HFFc6 (cell line): ENCODE measurements around the gene KIAA2012. TPM values are rescaled to one million over a fixed set of nuclear protein-coding genes. Genes with fewer than 3 reads are reported as not detected.
A peak's percentile ranks its signal among the peaks of the same experiment; 100 is the strongest.

Experiments used
- DNase-seq: peaks from one replicate; pipeline ENCODE4 v3.0.0-alpha.2; 2018
- H3K27ac Mint-ChIP-seq: 2 replicates; pipeline ENCODE4 v1.8.0; 2020; ENCODE audit warnings: mild to moderate bottlenecking, mixed read lengths
- H3K27me3 Mint-ChIP-seq: 2 replicates; pipeline ENCODE4 v1.8.0; 2021; ENCODE audit warnings: mild to moderate bottlenecking, moderate library complexity, mixed read lengths; ENCODE audit not compliant: insufficient read depth
- H3K36me3 Mint-ChIP-seq: 2 replicates; pipeline ENCODE4 v1.8.0; 2021; ENCODE audit warnings: low read depth, mixed read lengths
- H3K4me1 Mint-ChIP-seq: 2 replicates; pipeline ENCODE4 v1.8.0; 2020; ENCODE audit warnings: low read depth, mixed read lengths
- H3K4me3 Mint-ChIP-seq: 2 replicates; pipeline ENCODE4 v1.8.0; 2020; ENCODE audit warnings: mild to moderate bottlenecking, moderate library complexity, mixed read lengths
- H3K9me3 Mint-ChIP-seq: 2 replicates; pipeline ENCODE4 v1.8.0; 2020; ENCODE audit warnings: mild to moderate bottlenecking, mixed read lengths
- total RNA-seq, 6 experiments: library from RNA; stranded (reverse); fragmentation: NEBNext Ultra II Directional; extraction: Animal tissue kit (Norgen Biotek cat#: 25700); gene quantifications; 2 replicates in 1 of 6; 3 replicates in 5 of 6; pipeline ENCODE4 v1.2.3, GENCODE V29; 2021
- TF ChIP-seq, protein P1 (sequence below): fragments of 200-600 bp; sonication (generic); IDR thresholded peaks from 2 replicates; pipeline ENCODE4 v1.5.0; 2021; ENCODE audit warnings: antibody characterized with exemption, mild to moderate bottlenecking

Gene KIAA2012
- total RNA-seq, 6 experiments from 2014 or later, result 0.09 to 0.40 (median 0.26) TPM

- Mint-ChIP-seq H3K36me3 (no peaks in the 10 kb centered on the region), H3K4me3 (peak overlapping the region; percentile 64), H3K9me3 (no peaks in the 10 kb centered on the region), H3K27ac (peak overlapping the region; percentile 87), H3K4me1 (peaks cover 87% of the 10 kb centered on the region), H3K27me3 (no peaks in the 10 kb centered on the region; the same call in 1 of the 2 replicates)
- DNase-seq, result peak; percentile 94
- TF ChIP-seq, protein P1, sequence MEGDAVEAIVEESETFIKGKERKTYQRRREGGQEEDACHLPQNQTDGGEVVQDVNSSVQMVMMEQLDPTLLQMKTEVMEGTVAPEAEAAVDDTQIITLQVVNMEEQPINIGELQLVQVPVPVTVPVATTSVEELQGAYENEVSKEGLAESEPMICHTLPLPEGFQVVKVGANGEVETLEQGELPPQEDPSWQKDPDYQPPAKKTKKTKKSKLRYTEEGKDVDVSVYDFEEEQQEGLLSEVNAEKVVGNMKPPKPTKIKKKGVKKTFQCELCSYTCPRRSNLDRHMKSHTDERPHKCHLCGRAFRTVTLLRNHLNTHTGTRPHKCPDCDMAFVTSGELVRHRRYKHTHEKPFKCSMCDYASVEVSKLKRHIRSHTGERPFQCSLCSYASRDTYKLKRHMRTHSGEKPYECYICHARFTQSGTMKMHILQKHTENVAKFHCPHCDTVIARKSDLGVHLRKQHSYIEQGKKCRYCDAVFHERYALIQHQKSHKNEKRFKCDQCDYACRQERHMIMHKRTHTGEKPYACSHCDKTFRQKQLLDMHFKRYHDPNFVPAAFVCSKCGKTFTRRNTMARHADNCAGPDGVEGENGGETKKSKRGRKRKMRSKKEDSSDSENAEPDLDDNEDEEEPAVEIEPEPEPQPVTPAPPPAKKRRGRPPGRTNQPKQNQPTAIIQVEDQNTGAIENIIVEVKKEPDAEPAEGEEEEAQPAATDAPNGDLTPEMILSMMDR, result no peak
These were observed 40.6 kb downstream of the KIAA2012 start for GRCh38 chr2:202113571-202114142.

- Mint-ChIP-seq H3K36me3 (no peaks in the 10 kb centered on the region), H3K4me1 (peaks cover 81% of the 10 kb centered on the region), H3K4me3 (peak overlapping the region; percentile 64; the same call in 1 of the 2 replicates), H3K9me3 (no peaks in the 10 kb centered on the region), H3K27me3 (no peaks in the 10 kb centered on the region; the same call in 1 of the 2 replicates), H3K27ac (peak overlapping the region; percentile 87)
- TF ChIP-seq, protein P1, result no peak
- no peak for DNase-seq
These were observed 41.2 kb downstream of the KIAA2012 start for GRCh38 chr2:202114291-202114690.

DNA sequence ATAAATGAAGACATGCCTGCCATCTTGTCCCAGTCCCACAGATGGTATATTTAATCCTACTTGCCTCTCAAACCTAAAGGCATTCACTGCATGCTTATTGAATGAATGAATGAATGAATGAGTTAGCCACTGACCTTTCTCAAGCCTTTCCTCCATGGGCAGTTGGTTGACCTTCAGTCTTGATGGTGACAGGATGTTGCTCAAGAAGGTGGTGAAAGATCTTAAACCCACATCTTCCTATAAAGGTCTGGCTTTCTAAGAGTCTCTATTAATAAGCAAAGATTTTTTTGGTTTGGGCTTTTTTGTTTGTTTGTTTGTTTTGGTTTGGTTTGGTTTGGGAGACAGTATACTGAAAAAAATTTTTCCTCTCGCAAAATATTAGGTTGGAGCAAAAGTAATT, 41.7 kb downstream of the KIAA2012 start:
- peaks cover 76% of the 10 kb centered on the region for H3K4me1 Mint-ChIP-seq
- peak overlapping the region; percentile 24; the same call in 1 of the 2 replicates for H3K27ac Mint-ChIP-seq
- no peak overlapping the region; the same call in 1 of the 2 replicates for H3K4me3 Mint-ChIP-seq
- no peak for DNase-seq
- no peaks in the 10 kb centered on the region; the same call in 1 of the 2 replicates for H3K27me3 Mint-ChIP-seq
- TF ChIP-seq, protein P1, result no peak
- peaks cover under 1% of the 10 kb centered on the region; the same call in 1 of the 2 replicates for H3K9me3 Mint-ChIP-seq
- H3K36me3 Mint-ChIP-seq, result no peaks in the 10 kb centered on the region; the same call in 1 of the 2 replicates

DNA sequence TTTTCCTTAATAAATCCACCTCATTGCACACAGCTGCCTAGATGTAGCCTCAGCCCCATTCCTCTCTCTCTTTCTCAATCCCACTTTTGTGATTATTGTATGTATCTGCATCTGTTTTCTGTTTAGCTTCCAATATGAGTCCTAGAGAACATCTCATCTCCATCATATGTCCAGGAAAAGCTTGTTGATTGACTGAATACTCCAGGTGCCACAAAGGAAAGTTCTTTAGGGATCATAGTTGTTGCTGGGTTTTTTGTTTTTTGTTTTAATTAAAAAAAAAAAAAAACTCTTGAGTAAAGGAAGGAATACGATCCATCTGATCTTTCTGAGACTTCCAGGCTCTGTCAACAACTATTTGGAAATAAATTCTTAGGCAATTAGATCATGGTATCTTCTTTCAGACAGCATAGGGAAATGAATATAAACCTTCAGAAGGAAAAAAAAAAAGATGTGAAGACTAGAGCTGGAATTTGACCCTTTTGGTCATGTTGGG, 42.5 kb downstream of the KIAA2012 start:
- peak overlapping the region; percentile 53 for H3K27ac Mint-ChIP-seq

GRCh38 chr2:202116691-202117090, 43.6 kb downstream of the KIAA2012 start:
- DNase-seq, result no peak
- H3K36me3 Mint-ChIP-seq, result peaks cover 9% of the 10 kb centered on the region; the same call in 1 of the 2 replicates
- TF ChIP-seq, protein P1, result no peak
- peaks cover 1% of the 10 kb centered on the region for H3K27me3 Mint-ChIP-seq
- H3K9me3 Mint-ChIP-seq, result peaks cover 5% of the 10 kb centered on the region; the same call in 1 of the 2 replicates
- peak overlapping the region; percentile 78 for H3K27ac Mint-ChIP-seq
- H3K4me1 Mint-ChIP-seq, result peaks cover 62% of the 10 kb centered on the region
- H3K4me3 Mint-ChIP-seq, result peak overlapping the region; percentile 78

More for the DNA sequence above, 42.5 kb downstream of the KIAA2012 start:
- DNase-seq, result peak; percentile 68
- Mint-ChIP-seq H3K9me3 (peaks cover 5% of the 10 kb centered on the region; the same call in 1 of the 2 replicates), H3K4me3 (peak overlapping the region; percentile 50), H3K36me3 (peaks cover 7% of the 10 kb centered on the region; the same call in 1 of the 2 replicates), H3K4me1 (peaks cover 68% of the 10 kb centered on the region), H3K27me3 (no peaks in the 10 kb centered on the region; the same call in 1 of the 2 replicates)
- TF ChIP-seq, protein P1, result no peak
